HepG2 (cell line): ENCODE measurements around the gene HOXC11.

Experiments
- POLR2A ChIP-seq, 2 experiments: IDR thresholded peaks; 2 replicates each; pipeline ENCODE4 v1.6.1; 2011; ENCODE audit warnings: low read depth in 2 of 2, low read length in 2 of 2, mild to moderate bottlenecking in 1 of 2, moderate library complexity in 1 of 2; ENCODE audit not compliant: insufficient read depth in 1 of 2
- RNF2 ChIP-seq: fragments of 450-650 bp; conservative IDR thresholded peaks from 2 replicates; pipeline ENCODE4 v1.6.1; 2016; ENCODE audit warnings: low read depth
- YY1 ChIP-seq: IDR thresholded peaks from 2 replicates; pipeline ENCODE4 v1.6.1; 2011; ENCODE audit warnings: low read length, low read depth, moderate library complexity, mild to moderate bottlenecking; ENCODE audit not compliant: insufficient read depth, insufficient replicate concordance
- TF ChIP-seq, protein P1 (sequence below): sonication (generic); formaldehyde crosslinking; IDR thresholded peaks from 2 replicates; pipeline ENCODE4 v1.5.0; 2020; ENCODE audit warnings: mild to moderate bottlenecking, missing genetic modification reagents, moderate library complexity
- TF ChIP-seq, protein P2 (sequence below): sonication (generic); formaldehyde crosslinking; IDR thresholded peaks from 2 replicates; pipeline ENCODE4 v1.4.0; 2020; ENCODE audit warnings: missing genetic modification reagents

DNA sequence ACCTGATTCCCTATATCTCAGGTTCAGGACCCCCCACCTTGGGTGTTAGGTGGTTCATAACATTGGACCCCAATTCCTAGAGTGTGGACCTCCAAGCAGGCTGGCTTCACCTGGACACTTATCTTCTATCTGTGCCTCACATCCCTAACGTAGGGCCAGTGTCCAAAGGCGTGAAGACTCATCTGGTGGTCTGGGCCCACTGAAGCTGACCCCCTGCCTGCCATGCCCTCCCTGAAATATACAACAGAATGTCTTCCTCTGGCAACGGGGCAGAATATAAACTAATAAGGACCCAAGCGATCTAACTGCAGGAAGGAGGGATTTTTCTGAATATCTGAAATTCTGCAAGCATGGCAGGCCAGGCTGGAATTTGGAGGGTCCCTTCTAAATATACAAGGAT is 28.7 kb upstream of the HOXC11 start:
- no peak for TF ChIP-seq RNF2
- TF ChIP-seq, protein P1, sequence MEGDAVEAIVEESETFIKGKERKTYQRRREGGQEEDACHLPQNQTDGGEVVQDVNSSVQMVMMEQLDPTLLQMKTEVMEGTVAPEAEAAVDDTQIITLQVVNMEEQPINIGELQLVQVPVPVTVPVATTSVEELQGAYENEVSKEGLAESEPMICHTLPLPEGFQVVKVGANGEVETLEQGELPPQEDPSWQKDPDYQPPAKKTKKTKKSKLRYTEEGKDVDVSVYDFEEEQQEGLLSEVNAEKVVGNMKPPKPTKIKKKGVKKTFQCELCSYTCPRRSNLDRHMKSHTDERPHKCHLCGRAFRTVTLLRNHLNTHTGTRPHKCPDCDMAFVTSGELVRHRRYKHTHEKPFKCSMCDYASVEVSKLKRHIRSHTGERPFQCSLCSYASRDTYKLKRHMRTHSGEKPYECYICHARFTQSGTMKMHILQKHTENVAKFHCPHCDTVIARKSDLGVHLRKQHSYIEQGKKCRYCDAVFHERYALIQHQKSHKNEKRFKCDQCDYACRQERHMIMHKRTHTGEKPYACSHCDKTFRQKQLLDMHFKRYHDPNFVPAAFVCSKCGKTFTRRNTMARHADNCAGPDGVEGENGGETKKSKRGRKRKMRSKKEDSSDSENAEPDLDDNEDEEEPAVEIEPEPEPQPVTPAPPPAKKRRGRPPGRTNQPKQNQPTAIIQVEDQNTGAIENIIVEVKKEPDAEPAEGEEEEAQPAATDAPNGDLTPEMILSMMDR = no peak
- TF ChIP-seq, protein P2, sequence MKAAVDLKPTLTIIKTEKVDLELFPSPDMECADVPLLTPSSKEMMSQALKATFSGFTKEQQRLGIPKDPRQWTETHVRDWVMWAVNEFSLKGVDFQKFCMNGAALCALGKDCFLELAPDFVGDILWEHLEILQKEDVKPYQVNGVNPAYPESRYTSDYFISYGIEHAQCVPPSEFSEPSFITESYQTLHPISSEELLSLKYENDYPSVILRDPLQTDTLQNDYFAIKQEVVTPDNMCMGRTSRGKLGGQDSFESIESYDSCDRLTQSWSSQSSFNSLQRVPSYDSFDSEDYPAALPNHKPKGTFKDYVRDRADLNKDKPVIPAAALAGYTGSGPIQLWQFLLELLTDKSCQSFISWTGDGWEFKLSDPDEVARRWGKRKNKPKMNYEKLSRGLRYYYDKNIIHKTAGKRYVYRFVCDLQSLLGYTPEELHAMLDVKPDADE (CRISPR knock-in tag) = no peak
- no peak for TF ChIP-seq POLR2A (IDR thresholded peaks at IDR 0.05; ENCODE audit: insufficient read depth in 1 of 2, low read depth in 2 of 2, low read length in 2 of 2)
- no peak for TF ChIP-seq YY1
